ENCODE data around the gene LY6G6C. TPM values are rescaled to one million over a fixed set of nuclear protein-coding genes. Genes with fewer than 3 reads are reported as not detected.
A peak's percentile ranks its signal among the peaks of the same experiment; 100 is the strongest.

The LY6G6C gene
- total and polyA plus RNA-seq, 2 of the 13 experiments (the other 11 are each of a cell fraction or from before 2014, with no cell fraction given) = 0.15 TPM; not detected in 1

GRCh38 chr6:31739639-31740396 is 18.3 kb upstream of the LY6G6C start, which contains the start of gene MSH5 (continued):
- TF ChIP-seq HMGXB3 (CRISPR knock-in tag; IDR thresholded peaks at IDR 0.05; ENCODE audit: borderline replicate concordance) (peak; percentile 98), ZBTB44 (CRISPR knock-in tag; IDR thresholded peaks at IDR 0.05) (no peak), ZNF30 (CRISPR knock-in tag; IDR thresholded peaks at IDR 0.05) (peak; percentile 99), KLF12 (CRISPR knock-in tag; IDR thresholded peaks at IDR 0.05; ENCODE audit: borderline replicate concordance) (peak; percentile 89), ZNF264 (CRISPR knock-in tag; IDR thresholded peaks at IDR 0.05) (no peak; the same call in 1 of the 2 replicates), ZNF430 (CRISPR knock-in tag; IDR thresholded peaks at IDR 0.05) (peak; percentile 98; the same call in 1 of the 2 replicates), PRDM15 (CRISPR knock-in tag; IDR thresholded peaks at IDR 0.05) (0 out of 2 replicates have a peak, but pooled peaks have one; percentile 46), ZKSCAN1 (IDR thresholded peaks at IDR 0.05; ENCODE audit: low read length) (no peak), FOXM1 (CRISPR knock-in tag; IDR thresholded peaks at IDR 0.05) (peak; percentile 67; the same call in 1 of the 2 replicates), SP2 (CRISPR knock-in tag; IDR thresholded peaks at IDR 0.05) (peak; percentile 96), IRF2 (CRISPR knock-in tag; IDR thresholded peaks at IDR 0.05) (no peak; the same call in 1 of the 2 replicates), ZNF652 (CRISPR knock-in tag; IDR thresholded peaks at IDR 0.05; ENCODE audit: borderline replicate concordance, low read depth) (no peak), ZNF280B (CRISPR knock-in tag; IDR thresholded peaks at IDR 0.05; ENCODE audit: borderline replicate concordance) (peak; percentile 99), RAD51 (IDR thresholded peaks at IDR 0.05; ENCODE audit: borderline replicate concordance) (no peak), ZBTB39 (CRISPR knock-in tag; IDR thresholded peaks at IDR 0.05) (peak; percentile 93)

All from HepG2 (cell line).